Head of caudate nucleus (tissue), 42 donors: ENCODE results near the gene GLTP.
"Not testable (repeated sequence)": the region's sequence is repeated elsewhere in the genome, so short reads cannot be mapped to it uniquely, and the experiment has no call there.

ENCODE experiments used
- DNase-seq, 42 donors: peaks; one replicate each; pipeline versions ENCODE4 v3.0.0 to v3.0.0-alpha.2; 2020 to 2021; ENCODE audit warnings: mixed read lengths in 7 of 42
- intact Hi-C: fragments of 100-400 bp; cut with DNase I; formaldehyde crosslinking; loops from one replicate; pipeline ENCODE4 v1.15.0; 2022

Gene GLTP

GRCh38 chr12:109858764-109859163 lies 21.6 kb downstream of the GLTP start:
- intact Hi-C loops = no loop called here
- no peak for DNase-seq

DNA sequence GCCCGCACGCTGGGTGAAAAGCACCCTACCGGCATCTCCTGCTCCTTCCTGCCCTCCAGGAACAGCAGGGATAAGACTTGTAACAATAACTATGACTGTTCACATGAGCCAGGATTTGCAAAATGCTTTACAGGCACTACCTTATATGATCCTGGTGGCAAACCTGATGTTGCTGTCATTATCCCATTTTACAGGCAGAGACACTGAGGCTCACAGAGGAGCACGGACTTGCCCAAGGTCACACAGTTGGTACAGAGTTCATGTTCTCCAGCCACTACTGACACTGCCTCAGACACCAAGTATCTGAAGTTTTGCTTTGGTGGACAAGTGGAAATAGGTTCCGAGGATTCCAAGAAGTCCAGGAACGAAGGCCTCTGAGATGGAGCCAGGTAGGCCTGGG lies 22.6 kb downstream of the GLTP start:
- intact Hi-C loops = no loop called here
- DNase-seq = no peak

DNA sequence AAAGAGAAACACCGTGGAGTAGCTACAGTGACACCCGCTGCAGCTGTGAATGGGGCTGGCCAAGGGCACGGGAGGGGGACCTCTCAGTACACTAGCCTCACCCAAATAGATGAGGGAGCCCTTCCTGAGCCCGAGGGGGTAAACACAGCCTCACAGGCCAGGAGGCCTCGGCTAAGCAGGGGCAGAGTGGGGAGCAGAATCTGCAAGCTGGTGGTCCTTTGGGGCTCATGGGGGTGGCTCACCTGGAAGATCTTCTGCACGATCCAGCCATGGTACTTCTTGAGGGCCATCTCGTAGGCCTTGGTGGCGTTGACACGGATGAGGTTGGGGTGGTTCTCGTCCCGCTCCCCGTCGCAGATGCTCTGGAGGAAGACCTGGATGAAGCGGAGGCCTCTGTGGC lies 25.0 kb downstream of the GLTP start:
- intact Hi-C loops = no loop called here
- DNase-seq = no peak

DNA sequence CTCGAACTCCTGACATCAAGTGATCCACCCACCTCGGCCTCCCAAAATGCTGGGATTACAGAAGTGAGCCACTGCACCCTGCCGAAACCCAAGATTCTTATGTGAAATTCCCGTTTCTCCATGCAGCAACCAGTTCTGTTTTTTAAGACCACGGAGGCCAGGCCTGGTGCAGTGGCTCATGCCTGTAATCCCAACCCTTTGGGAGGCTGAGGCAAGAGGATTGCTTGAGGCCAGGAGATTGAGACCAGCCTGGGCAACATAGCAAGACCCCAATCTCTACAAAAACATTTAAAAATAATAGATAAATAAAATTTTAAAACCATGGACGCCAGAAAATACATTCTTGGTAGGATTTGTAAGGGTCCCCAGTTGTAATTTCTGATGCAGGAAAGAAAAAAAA lies 29.8 kb downstream of the GLTP start:
- DNase-seq, intact Hi-C loops: not testable (repeated sequence)

DNA sequence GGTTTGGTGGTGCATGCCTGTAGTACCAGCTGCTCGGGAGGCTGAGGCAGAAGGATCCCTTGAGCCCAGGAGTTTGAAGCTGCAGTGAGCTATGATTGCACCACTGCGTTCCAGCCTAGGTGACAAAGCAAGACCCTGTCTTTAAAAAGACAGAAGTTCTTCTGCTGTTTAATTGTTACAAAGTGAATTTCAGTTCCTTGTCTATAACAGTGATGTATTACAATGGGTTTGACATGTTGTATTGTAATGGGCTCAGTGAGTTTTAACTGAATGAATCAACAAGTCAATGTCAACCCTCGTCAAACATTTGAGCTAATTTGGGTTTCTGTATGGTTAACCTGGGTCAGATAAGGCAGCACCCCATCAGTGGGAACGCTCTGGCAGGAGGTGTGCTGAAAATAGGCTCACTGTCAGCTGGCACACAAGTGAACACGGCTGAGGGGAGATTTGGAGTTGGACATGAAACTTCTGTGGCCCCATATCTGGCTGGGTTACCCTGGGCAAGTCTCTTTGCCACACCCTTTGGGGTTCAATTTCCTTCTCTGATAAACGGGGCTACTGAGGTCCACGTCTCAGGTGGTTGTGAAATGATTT lies 33.1 kb downstream of the GLTP start:
- DNase-seq = peak in 1 of 42 donors; percentile 16

GRCh38 chr12:109845824-109846205 lies 34.5 kb downstream of the GLTP start:
- no peak for DNase-seq
- intact Hi-C loops = loop anchor here (5.0 kb wide), 1 partner anchor 39 kb away; no protein-coding TSS in a partner anchor

More for the DNA sequence above, 33.1 kb downstream of the GLTP start:
- intact Hi-C loops = loop anchor here (5.0 kb wide), 1 partner anchor 40 kb away; no protein-coding TSS in a partner anchor

DNA sequence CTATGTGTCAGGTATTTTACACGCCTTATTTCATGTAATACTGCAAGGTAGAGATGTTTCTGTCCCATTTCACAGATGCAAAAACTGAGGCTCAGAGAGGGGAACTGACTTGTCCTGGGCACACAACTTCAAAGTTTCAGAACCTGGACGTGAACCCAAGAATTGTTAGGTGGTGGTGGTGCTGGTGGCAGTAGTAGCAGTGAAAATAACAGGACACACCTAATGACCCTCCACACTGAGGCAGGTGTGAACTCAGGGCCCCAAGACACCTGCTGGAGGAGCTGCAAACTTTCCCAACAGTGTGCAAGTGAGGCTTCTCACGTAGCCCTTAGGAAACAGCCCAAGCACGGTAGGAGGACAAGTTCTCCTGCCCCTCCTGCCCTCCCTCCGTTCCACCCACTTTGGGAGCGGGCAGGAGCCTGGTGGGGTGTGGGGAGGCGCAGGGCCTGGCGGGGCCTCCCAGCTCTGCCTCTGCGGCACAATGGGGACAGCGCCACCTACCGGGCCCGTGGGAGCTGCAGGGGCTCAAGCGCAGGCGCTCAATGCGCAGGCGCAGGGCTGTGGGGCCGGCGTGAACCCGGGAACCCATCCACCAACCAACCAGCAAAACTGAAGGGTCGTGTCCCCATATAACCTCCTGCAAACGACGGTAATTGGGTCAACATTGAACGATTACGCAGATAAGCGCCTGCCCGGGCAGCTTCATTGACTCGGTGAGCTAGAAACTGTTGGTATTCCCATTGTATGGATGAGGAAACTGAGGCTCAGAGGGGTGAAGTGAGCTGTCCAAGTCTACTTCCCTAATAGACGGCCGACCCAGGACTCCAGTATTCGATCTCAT lies 35.1 kb downstream of the GLTP start:
- DNase-seq = peak; percentile 65 to 95 (median 90)
- intact Hi-C loops = loop anchor here (5.0 kb wide), 1 partner anchor 38 kb away; no protein-coding TSS in a partner anchor

- DNase-seq = no peak
- intact Hi-C loops = no loop called here
These were observed 36.2 kb downstream of the GLTP start for GRCh38 chr12:109844091-109844490.

GRCh38 chr12:109842021-109842420 lies 38.3 kb downstream of the GLTP start:
- intact Hi-C loops = no loop called here
- no peak for DNase-seq

GRCh38 chr12:109841356-109841755 lies 39.0 kb downstream of the GLTP start:
- intact Hi-C loops = no loop called here
- no peak for DNase-seq

- intact Hi-C loops = no loop called here
- peak in 3 of 42 donors; percentile 7 to 26 (median 24) for DNase-seq
These were observed 39.9 kb downstream of the GLTP start for GRCh38 chr12:109840305-109841074.

- no peak for DNase-seq
- intact Hi-C loops = no loop called here
These were observed 40.9 kb downstream of the GLTP start for GRCh38 chr12:109839444-109839843.

GRCh38 chr12:109836916-109837315 lies 43.4 kb downstream of the GLTP start:
- no peak for DNase-seq
- intact Hi-C loops = no loop called here

DNA sequence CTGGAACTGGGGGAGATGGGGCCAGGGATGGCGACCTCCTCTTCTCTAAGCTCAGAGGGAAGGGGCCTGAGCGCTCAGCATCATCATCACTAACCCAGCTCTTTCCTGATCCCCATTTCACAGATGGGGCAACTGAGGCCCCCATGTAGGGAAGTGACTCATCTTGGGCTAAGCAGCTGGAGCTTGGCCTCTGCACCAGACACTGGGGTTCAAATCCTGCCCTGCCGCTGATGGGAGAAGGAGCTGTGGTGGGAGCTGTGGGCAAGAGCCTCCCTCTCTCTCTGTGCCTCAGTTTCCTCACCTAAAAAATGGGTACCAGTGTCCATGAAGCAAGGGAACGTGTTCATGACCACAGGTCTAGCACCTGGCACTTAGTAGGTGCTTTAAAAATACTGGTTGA lies 44.5 kb downstream of the GLTP start:
- intact Hi-C loops = no loop called here
- DNase-seq = no peak

- intact Hi-C loops = no loop called here
These were observed 46.8 kb downstream of the GLTP start, which contains the start of gene TRPV4 for GRCh38 chr12:109833307-109834189. TRPV4 (minus strand) TSS chr12:109833398; CDS start chr12:109814796, 18,602 bp downstream.

GRCh38 chr12:109832541-109833306 lies 47.6 kb downstream of the GLTP start:
- intact Hi-C loops = no loop called here
- DNase-seq = no peak

More at GRCh38 chr12:109833307-109834189, 46.8 kb downstream of the GLTP start, which contains the start of gene TRPV4:
- no peak for DNase-seq

DNA sequence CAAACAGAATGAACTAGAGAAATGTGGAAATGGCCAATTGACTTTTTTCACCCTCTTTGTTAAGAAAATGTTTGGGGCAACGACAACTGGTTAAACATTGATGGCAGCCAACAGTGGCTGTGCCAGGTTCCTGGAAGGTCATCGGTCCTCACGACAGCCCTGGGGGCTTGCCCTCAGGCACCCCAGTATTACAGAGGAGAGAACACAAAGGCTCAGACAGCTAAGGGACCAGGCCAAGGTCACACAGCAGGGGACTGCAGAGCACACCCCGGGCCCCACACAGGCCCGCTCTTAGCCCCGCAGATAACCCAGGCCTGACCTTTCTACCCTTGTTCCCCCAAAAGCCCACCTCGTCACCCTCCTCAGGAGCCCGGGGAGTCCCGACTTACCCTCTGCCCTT lies 48.4 kb downstream of the GLTP start:
- no peak for DNase-seq
- intact Hi-C loops = no loop called here

DNA sequence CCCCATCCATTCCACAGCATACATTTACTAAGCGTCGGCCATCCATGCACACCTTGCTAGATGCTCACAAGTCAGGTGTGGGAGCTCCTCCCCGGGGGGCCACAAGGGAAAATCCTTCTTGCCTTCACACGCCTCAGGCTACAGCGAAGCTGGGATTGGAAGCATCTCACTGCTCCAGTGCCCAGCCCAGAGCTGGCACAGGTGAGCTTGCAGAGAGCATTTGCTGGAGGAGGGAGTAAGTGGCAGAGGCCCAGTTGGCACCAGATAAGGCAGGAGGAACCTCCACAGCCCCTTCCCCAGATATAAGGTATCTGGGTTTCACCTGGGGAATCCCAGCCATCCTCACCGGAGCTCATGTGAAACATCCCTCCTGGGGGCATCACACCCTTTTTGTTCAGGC lies 49.0 kb downstream of the GLTP start:
- no peak for DNase-seq
- intact Hi-C loops = no loop called here
